GM12872 (cell line): ENCODE data around the gene ZBTB39.

ENCODE experiments used
- CTCF ChIP-seq: IDR thresholded peaks from 3 replicates; pipeline ENCODE4 v1.5.1; 2011; ENCODE audit warnings: low read depth, mild to moderate bottlenecking, low read length, moderate library complexity; ENCODE audit not compliant: insufficient read depth

Gene ZBTB39

GRCh38 chr12:57003395-57003794, 3.0 kb downstream of the ZBTB39 start:
- no peak for TF ChIP-seq CTCF

GRCh38 chr12:57001448-57001906, 4.9 kb downstream of the ZBTB39 start:
- peak; percentile 85 for TF ChIP-seq CTCF

- no peak for TF ChIP-seq CTCF
These were observed 6.0 kb downstream of the ZBTB39 start for GRCh38 chr12:57000393-57000792.

- no peak for TF ChIP-seq CTCF
These were observed 6.9 kb downstream of the ZBTB39 start for GRCh38 chr12:56999456-56999855.

- no peak for TF ChIP-seq CTCF
These were observed 7.4 kb downstream of the ZBTB39 start for GRCh38 chr12:56998981-56999380.

GRCh38 chr12:56998316-56998715, 8.0 kb downstream of the ZBTB39 start:
- no peak for TF ChIP-seq CTCF

GRCh38 chr12:56996793-56997545, 9.4 kb downstream of the ZBTB39 start:
- TF ChIP-seq CTCF, result no peak
